ENCODE results near the gene OR1F1. TPM values are rescaled to one million over a fixed set of nuclear protein-coding genes. Genes with fewer than 3 reads are reported as not detected.
"Not testable (repeated sequence)": the region's sequence is repeated elsewhere in the genome, so short reads cannot be mapped to it uniquely, and the experiment has no call there.

The OR1F1 gene
- total RNA-seq (not detected), total RNA-seq (0 to 1.2 (median 0.09) reads per million in 172 experiments)
- polyA plus RNA-seq (2013, experiment 1 of 2), result not detected
- polyA plus RNA-seq (2013, experiment 2 of 2), result 0.59 TPM

GRCh38 chr16:3187798-3188674 lies at the start of gene OR1F1:
OR1F1 (plus strand) TSS chr16:3188204.
- Histone ChIP-seq H3K27me3 (ENCODE audit: control insufficient read depth in 1 of 2, insufficient read depth in 2 of 2, low read length in 2 of 2) (peaks cover 68 to 79% of the 10 kb centered on the region in 2 experiments), H3K4me3 (ENCODE audit: low read length) (peak within 1 kb of the TSS; percentile 33), H3K36me3 (ENCODE audit: insufficient read depth, low read length) (no peaks in the 10 kb centered on the region), H3K9me3 (ENCODE audit: control insufficient read depth in 1 of 2, insufficient read depth in 1 of 2, low read length in 2 of 2) (peaks cover 5 to 65% of the 10 kb centered on the region in 2 experiments), H3K27ac (ENCODE audit: low read depth in 1 of 2, low read length in 2 of 2) (no peak within 1 kb of the TSS), H3K4me1 (ENCODE audit: insufficient read depth, low read length) (peaks cover 59% of the 10 kb centered on the region)
- POLR2A ChIA-PET, result interaction anchor here (0.7 to 3.1 kb wide), 10 partner anchors 14 to 213 kb away, joined by 3 to 13 read pairs (median 4); partner anchors contain the start of genes ZNF174 and ZNF200
- DNase-seq (peak in 9 of 14 experiments; percentile 19 to 84 (median 39)), ATAC-seq (ENCODE audit: poor library complexity) (peak; percentile 32)
- H3K27me3 Mint-ChIP-seq, result peaks cover 88% of the 10 kb centered on the region
- no peak for TF ChIP-seq CTCF (IDR thresholded peaks at IDR 0.05)
- peaks cover 5% of the 10 kb centered on the region for H3K36me3 Mint-ChIP-seq (ENCODE audit: low read depth)
- H3K4me3 Mint-ChIP-seq, result peak within 1 kb of the TSS; percentile 82
- CTCF ChIA-PET, result no interaction called here
- H3K27ac Mint-ChIP-seq, result peak within 1 kb of the TSS; percentile 80
- H3K9me3 Mint-ChIP-seq, result peaks cover 7% of the 10 kb centered on the region
- intact Hi-C loops (cut with DNase I, micrococcal nuclease), result loop anchor here (5.0 to 10.0 kb wide), 4 partner anchors 36 to 77 kb away; no protein-coding TSS in a partner anchor
- H3K4me1 Mint-ChIP-seq (ENCODE audit: low read depth), result peaks cover 55% of the 10 kb centered on the region

GRCh38 chr16:3138342-3138741 lies 49.7 kb upstream of the OR1F1 start:
- intact Hi-C loops (cut with DNase I, micrococcal nuclease), result loop anchor here in 1 of 2 experiments (10.0 kb wide), 1 partner anchor 1476 kb away; the partner anchor contains the start of gene UBALD1
- TF ChIP-seq CTCF (IDR thresholded peaks at IDR 0.05), result no peak
- Histone ChIP-seq H3K27me3 (ENCODE audit: control insufficient read depth in 1 of 2, insufficient read depth in 2 of 2, low read length in 2 of 2) (no peaks in the 10 kb centered on the region), H3K36me3 (ENCODE audit: insufficient read depth, low read length) (peaks cover 39% of the 10 kb centered on the region), H3K9me3 (ENCODE audit: control insufficient read depth in 1 of 2, insufficient read depth in 1 of 2, low read length in 2 of 2) (no peaks in the 10 kb centered on the region), H3K27ac (ENCODE audit: low read depth in 1 of 2, low read length in 2 of 2) (no peak overlapping the region), H3K4me3 (ENCODE audit: low read length) (no peak overlapping the region), H3K4me1 (ENCODE audit: insufficient read depth, low read length) (peaks cover 16% of the 10 kb centered on the region)
- no peak for ATAC-seq (ENCODE audit: poor library complexity)
- peak in 1 of 14 experiments; percentile 11 for DNase-seq
- Mint-ChIP-seq H3K36me3 (ENCODE audit: low read depth) (peaks cover 53% of the 10 kb centered on the region), H3K27ac (no peak overlapping the region), H3K9me3 (no peaks in the 10 kb centered on the region), H3K4me1 (ENCODE audit: low read depth) (peaks cover 26% of the 10 kb centered on the region), H3K4me3 (no peak overlapping the region), H3K27me3 (no peaks in the 10 kb centered on the region)
- CTCF ChIA-PET, result no interaction called here
- POLR2A ChIA-PET, result no interaction called here

DNA sequence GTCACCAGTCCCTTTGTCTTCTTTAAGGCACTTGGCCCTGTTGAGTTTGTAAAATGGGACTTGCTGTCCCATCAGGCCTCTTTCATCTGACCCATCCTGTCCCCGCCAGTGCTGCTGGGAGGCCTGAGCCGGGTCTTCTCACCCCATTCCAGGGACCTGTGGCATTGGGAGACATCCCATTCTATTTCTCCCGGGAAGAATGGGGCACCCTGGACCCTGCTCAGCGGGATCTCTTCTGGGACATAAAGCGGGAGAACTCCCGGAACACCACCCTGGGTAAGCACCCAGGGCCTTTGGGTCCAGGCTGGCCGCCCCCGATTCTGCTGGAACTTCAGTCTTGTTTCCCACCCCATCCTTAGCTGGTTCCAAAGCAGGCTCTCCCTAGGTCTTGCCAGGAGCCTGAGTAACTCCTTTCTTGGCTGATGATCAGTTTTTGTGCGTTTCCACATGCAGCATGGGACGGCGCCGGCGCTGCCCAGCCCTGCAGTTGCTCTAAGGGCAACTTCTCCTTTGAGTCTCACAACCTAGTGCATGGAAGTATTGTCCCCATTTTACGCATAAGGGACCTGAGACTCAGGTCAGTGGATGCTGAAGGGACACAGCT lies 49.1 kb upstream of the OR1F1 start:
- H3K4me3 ChIP-seq (ENCODE audit: low read length), result no peak overlapping the region
- H3K4me1 Mint-ChIP-seq (ENCODE audit: low read depth), result peaks cover 23% of the 10 kb centered on the region
- H3K27ac Mint-ChIP-seq, result no peak overlapping the region
- ATAC-seq (ENCODE audit: poor library complexity) (no peak), DNase-seq (no peak)
- peaks cover 13% of the 10 kb centered on the region for H3K4me1 ChIP-seq (ENCODE audit: insufficient read depth, low read length)
- peaks cover 50% of the 10 kb centered on the region for H3K36me3 Mint-ChIP-seq (ENCODE audit: low read depth)
- no peaks in the 10 kb centered on the region for H3K9me3 ChIP-seq (ENCODE audit: control insufficient read depth in 1 of 2, insufficient read depth in 1 of 2, low read length in 2 of 2)
- ChIA-PET CTCF (interaction anchor here (1.2 kb wide), 1 partner anchor 10 kb away, joined by 3 read pairs; no protein-coding TSS in a partner anchor), POLR2A (no interaction called here)
- intact Hi-C loops (cut with DNase I, micrococcal nuclease), result loop anchor here in 1 of 2 experiments (10.0 kb wide), 1 partner anchor 1476 kb away; the partner anchor contains the start of gene UBALD1
- no peak overlapping the region for H3K4me3 Mint-ChIP-seq
- peaks cover 39% of the 10 kb centered on the region for H3K36me3 ChIP-seq (ENCODE audit: insufficient read depth, low read length)
- no peak for TF ChIP-seq CTCF (IDR thresholded peaks at IDR 0.05)
- no peak overlapping the region for H3K27ac ChIP-seq (ENCODE audit: low read depth in 1 of 2, low read length in 2 of 2)
- no peaks in the 10 kb centered on the region for H3K27me3 Mint-ChIP-seq
- H3K9me3 Mint-ChIP-seq, result no peaks in the 10 kb centered on the region
- H3K27me3 ChIP-seq (ENCODE audit: control insufficient read depth in 1 of 2, insufficient read depth in 2 of 2, low read length in 2 of 2), result no peaks in the 10 kb centered on the region

DNA sequence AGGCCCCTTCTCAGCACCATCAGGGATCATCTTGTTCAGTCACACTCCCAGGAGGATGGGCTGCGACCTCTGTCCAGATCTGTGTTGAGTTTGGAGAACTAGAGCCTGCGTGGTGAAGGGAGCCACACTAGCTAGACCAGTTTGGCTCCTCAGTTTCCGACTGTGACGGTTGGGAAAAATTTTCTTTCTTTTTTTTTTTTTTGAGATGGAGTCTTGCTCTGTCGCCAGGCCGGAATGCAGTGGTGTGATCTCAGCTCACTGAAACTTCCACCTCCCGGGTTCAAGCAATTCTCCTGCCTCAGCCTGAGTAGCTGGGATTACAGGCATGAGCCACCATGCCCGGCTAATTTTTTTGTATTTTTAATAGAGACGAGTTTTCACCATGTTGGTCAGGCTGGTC lies 48.4 kb upstream of the OR1F1 start:
- Mint-ChIP-seq H3K4me1 (ENCODE audit: low read depth) (peaks cover 19% of the 10 kb centered on the region), H3K36me3 (ENCODE audit: low read depth) (peaks cover 46% of the 10 kb centered on the region)
- H3K27ac Mint-ChIP-seq; H3K9me3 ChIP-seq (ENCODE audit: control insufficient read depth in 1 of 2, insufficient read depth in 1 of 2, low read length in 2 of 2); DNase-seq; H3K27ac ChIP-seq (ENCODE audit: low read depth in 1 of 2, low read length in 2 of 2); H3K27me3 ChIP-seq (ENCODE audit: control insufficient read depth in 1 of 2, insufficient read depth in 2 of 2, low read length in 2 of 2); H3K4me3 Mint-ChIP-seq; ATAC-seq (ENCODE audit: poor library complexity); POLR2A ChIA-PET; H3K27me3 Mint-ChIP-seq; H3K4me1 ChIP-seq (ENCODE audit: insufficient read depth, low read length); H3K9me3 Mint-ChIP-seq; H3K4me3 ChIP-seq (ENCODE audit: low read length): not testable (repeated sequence)
- H3K36me3 ChIP-seq (ENCODE audit: insufficient read depth, low read length), result peaks cover 39% of the 10 kb centered on the region
- intact Hi-C loops (cut with DNase I, micrococcal nuclease), result loop anchor here in 1 of 2 experiments (10.0 kb wide), 1 partner anchor 1475 kb away; the partner anchor contains the start of gene UBALD1
- CTCF ChIA-PET, result interaction anchor here (1.2 kb wide), 1 partner anchor 10 kb away, joined by 3 read pairs; no protein-coding TSS in a partner anchor

Data from CD4-positive, alpha-beta T cell (primary cell).